GM23338 (cell line): ENCODE data around the gene PEPD. TPM values are rescaled to one million over a fixed set of nuclear protein-coding genes. Genes with fewer than 3 reads are reported as not detected.

Experiments
- ATAC-seq: fragments of 200-7000 bp; cut with Tn5 transposase; 3 replicates; pipeline ENCODE4 v1.9.1; 2020
- DNase-seq: peaks from one replicate; pipeline ENCODE4 v3.0.0-alpha.2; 2015; ENCODE audit warnings: low spot score
- H2AFZ ChIP-seq: fragments of 200-600 bp; sonication (generic); 2 replicates; pipeline ENCODE4 v1.8.0; 2016; ENCODE audit warnings: antibody characterized with exemption, mild to moderate bottlenecking, moderate library complexity
- H3F3A ChIP-seq: fragments of 200-600 bp; sonication (generic); replicated peaks from 2 replicates; pipeline ENCODE4 v1.8.0; 2017; ENCODE audit warnings: antibody characterized with exemption, mixed run types, low read depth
- H3K27ac ChIP-seq: fragments of 200-600 bp; sonication (generic); 2 replicates; pipeline ENCODE4 v1.6.1; 2016; ENCODE audit warnings: low read depth
- H3K27me3 ChIP-seq: fragments of 200-600 bp; sonication (generic); 2 replicates; pipeline ENCODE4 v1.8.0; 2016; ENCODE audit warnings: mild to moderate bottlenecking, mixed run types, moderate library complexity; ENCODE audit not compliant: insufficient read depth
- H3K36me3 ChIP-seq: fragments of 200-600 bp; sonication (generic); 2 replicates; pipeline ENCODE4 v1.8.0; 2016; ENCODE audit warnings: mild to moderate bottlenecking; ENCODE audit not compliant: insufficient read depth
- H3K4me1 ChIP-seq: fragments of 200-600 bp; sonication (generic); 2 replicates; pipeline ENCODE4 v1.8.0; 2016; ENCODE audit warnings: mild to moderate bottlenecking, moderate library complexity; ENCODE audit not compliant: insufficient read depth
- H3K4me2 ChIP-seq: fragments of 200-600 bp; sonication (generic); 2 replicates; pipeline ENCODE4 v1.7.1; 2017; ENCODE audit warnings: mixed run types
- H3K4me3 ChIP-seq: fragments of 200-600 bp; sonication (generic); 2 replicates; pipeline ENCODE4 v1.6.1; 2016; ENCODE audit warnings: mixed run types
- H3K79me2 ChIP-seq: fragments of 200-600 bp; sonication (generic); replicated peaks from 2 replicates; pipeline ENCODE4 v1.8.0; 2017; ENCODE audit warnings: mild to moderate bottlenecking; ENCODE audit not compliant: insufficient read depth
- H3K9me2 ChIP-seq: fragments of 200-600 bp; sonication (generic); 2 replicates; pipeline ENCODE4 v1.8.0; 2017; ENCODE audit not compliant: insufficient read depth
- H4K20me1 ChIP-seq: fragments of 200-600 bp; sonication (generic); replicated peaks from 2 replicates; pipeline ENCODE4 v1.8.0; 2017; ENCODE audit warnings: mild to moderate bottlenecking; ENCODE audit not compliant: insufficient read depth
- H3K27ac Mint-ChIP-seq: 2 replicates; pipeline ENCODE4 v1.8.0; 2020; ENCODE audit warnings: inconsistent platforms, mild to moderate bottlenecking, moderate library complexity, mixed read lengths
- H3K27me3 Mint-ChIP-seq: 3 replicates; pipeline ENCODE4 v1.8.0; 2022; ENCODE audit warnings: low read depth, mild to moderate bottlenecking, moderate library complexity, mixed read lengths, inconsistent platforms; ENCODE audit not compliant: insufficient read depth, poor library complexity
- H3K36me3 Mint-ChIP-seq: 3 replicates; pipeline ENCODE4 v1.8.0; 2021; ENCODE audit warnings: low read depth, mild to moderate bottlenecking, inconsistent platforms, moderate library complexity, mixed read lengths
- H3K4me1 Mint-ChIP-seq: 3 replicates; pipeline ENCODE4 v1.8.0; 2020; ENCODE audit warnings: mild to moderate bottlenecking, inconsistent platforms, mixed read lengths
- H3K4me3 Mint-ChIP-seq: 3 replicates; pipeline ENCODE4 v1.8.0; 2021; ENCODE audit warnings: moderate library complexity, mild to moderate bottlenecking, inconsistent platforms, mixed read lengths
- H3K9me3 Mint-ChIP-seq: 3 replicates; pipeline ENCODE4 v1.8.0; 2020; ENCODE audit warnings: moderate library complexity, mild to moderate bottlenecking, inconsistent platforms, mixed read lengths
- CREB1 ChIP-seq: fragments of 250-450 bp; sonication (Bioruptor Pico); IDR thresholded peaks from 2 replicates; pipeline ENCODE4 v1.5.0; 2020; ENCODE audit warnings: low read depth, mild to moderate bottlenecking, moderate library complexity
- CTCF ChIP-seq, 2 experiments: fragments of 200-600 bp in 1 of 2; sonication (generic) in 1 of 2; conservative IDR thresholded peaks; 2 replicates each; pipeline versions ENCODE4 v1.5.1 to v1.6.1; 2016 to 2017; ENCODE audit warnings: antibody characterized with exemption in 2 of 2, low read depth in 2 of 2, mild to moderate bottlenecking in 2 of 2, moderate library complexity in 1 of 2
- EZH2 ChIP-seq: fragments of 200-600 bp; sonication (generic); IDR thresholded peaks from one replicate; pipeline ENCODE4 v1.8.0; 2017; ENCODE audit warnings: antibody characterized with exemption, mild to moderate bottlenecking, low read depth; ENCODE audit not compliant: unreplicated experiment
- EZH2phosphoT487 ChIP-seq: fragments of 200-600 bp; sonication (generic); IDR thresholded peaks from one replicate; pipeline ENCODE4 v1.8.1; 2018; ENCODE audit warnings: antibody characterized with exemption; ENCODE audit not compliant: unreplicated experiment
- JUNB ChIP-seq: IDR thresholded peaks from one replicate; pipeline ENCODE4 v1.6.1; 2016; ENCODE audit warnings: antibody characterized with exemption; ENCODE audit not compliant: unreplicated experiment
- NANOG ChIP-seq: IDR thresholded peaks from 2 replicates; pipeline ENCODE4 v1.6.1; 2016; ENCODE audit warnings: antibody characterized with exemption, borderline replicate concordance
- POLR2AphosphoS5 ChIP-seq: IDR thresholded peaks from 2 replicates; pipeline ENCODE4 v1.6.1; 2016; ENCODE audit warnings: antibody characterized with exemption, low read depth
- STAT1 ChIP-seq: IDR thresholded peaks from one replicate; pipeline ENCODE4 v1.6.1; 2016; ENCODE audit warnings: antibody characterized with exemption; ENCODE audit not compliant: unreplicated experiment
- ZNF114 ChIP-seq: fragments of 250-450 bp; sonication (Bioruptor Pico); IDR thresholded peaks from 2 replicates; pipeline ENCODE4 v1.5.0; 2020; ENCODE audit warnings: mild to moderate bottlenecking, moderate library complexity
- ZNF331 ChIP-seq: fragments of 250-450 bp; sonication (Bioruptor Pico); IDR thresholded peaks from 2 replicates; pipeline ENCODE4 v1.5.0; 2020; ENCODE audit warnings: low read depth, mild to moderate bottlenecking, moderate library complexity
- ZNF462 ChIP-seq: fragments of 250-450 bp; sonication (Bioruptor Pico); IDR thresholded peaks from 2 replicates; pipeline ENCODE4 v1.5.0; 2020; ENCODE audit warnings: mild to moderate bottlenecking, moderate library complexity
- polyA plus RNA-seq: library from polyadenylated mRNA; unstranded; fragments of >200 nt; fragmentation: Nextera tagmentation; extraction: Ambion mirVana; gene quantifications from 2 replicates; pipeline ENCODE4 v1.2.1, GENCODE V29; 2016
- total RNA-seq: library from RNA; depleted of rRNA; stranded (reverse); fragments of >200 nt; shearing (Covaris generic); gene quantifications from 2 replicates; pipeline ENCODE4 v1.2.3, GENCODE V29; 2014
- TF ChIP-seq, protein P1 (sequence below): IDR thresholded peaks from 2 replicates; pipeline ENCODE4 v1.6.1; 2016; ENCODE audit warnings: antibody characterized with exemption
- TF ChIP-seq, protein P2 (sequence below): IDR thresholded peaks from one replicate; pipeline ENCODE4 v1.6.1; 2018; ENCODE audit warnings: antibody characterized with exemption; ENCODE audit not compliant: unreplicated experiment

PEPD gene
- total and polyA plus RNA-seq, 2 experiments from 2014 or later, result 81.7 to 89.2 TPM

DNA sequence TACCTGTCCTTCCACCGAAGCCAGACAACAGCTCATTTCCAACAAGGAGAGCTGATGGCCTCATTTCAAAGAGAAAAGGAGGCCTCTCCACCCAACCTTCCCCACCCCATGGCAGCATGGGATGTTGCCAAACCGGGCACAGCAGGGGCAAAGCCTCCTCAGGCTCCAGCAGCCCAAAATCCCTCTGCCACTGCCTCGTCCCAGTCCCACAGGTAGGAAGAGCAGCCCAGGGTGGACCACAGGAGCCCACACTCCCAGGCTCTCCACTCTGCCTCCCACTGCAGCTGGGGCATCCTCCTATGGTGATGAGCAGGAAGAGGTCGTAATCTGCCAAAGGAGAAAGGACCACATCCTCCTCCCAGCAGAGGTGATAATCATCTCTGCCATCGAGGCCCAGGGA, 50.9 kb downstream of the PEPD start:
- Mint-ChIP-seq H3K9me3 (no peaks in the 10 kb centered on the region), H3K36me3 (peaks cover 2% of the 10 kb centered on the region; the same call in 1 of the 3 replicates), H3K27ac (peak overlapping the region; percentile 44; the same call in 1 of the 2 replicates), H3K27me3 (peaks cover 1% of the 10 kb centered on the region), H3K4me3 (no peak overlapping the region), H3K4me1 (peaks cover 6% of the 10 kb centered on the region; the same call in 1 of the 3 replicates)
- no peak overlapping the region for H3K4me3 ChIP-seq
- ATAC-seq (no peak), DNase-seq (no peak)
- H3K36me3 ChIP-seq, result no peaks in the 10 kb centered on the region
- no peak for TF ChIP-seq STAT1
- no peak for TF ChIP-seq NANOG
- no peak for TF ChIP-seq JUNB
- TF ChIP-seq ZNF462, result no peak
- TF ChIP-seq, protein P1, sequence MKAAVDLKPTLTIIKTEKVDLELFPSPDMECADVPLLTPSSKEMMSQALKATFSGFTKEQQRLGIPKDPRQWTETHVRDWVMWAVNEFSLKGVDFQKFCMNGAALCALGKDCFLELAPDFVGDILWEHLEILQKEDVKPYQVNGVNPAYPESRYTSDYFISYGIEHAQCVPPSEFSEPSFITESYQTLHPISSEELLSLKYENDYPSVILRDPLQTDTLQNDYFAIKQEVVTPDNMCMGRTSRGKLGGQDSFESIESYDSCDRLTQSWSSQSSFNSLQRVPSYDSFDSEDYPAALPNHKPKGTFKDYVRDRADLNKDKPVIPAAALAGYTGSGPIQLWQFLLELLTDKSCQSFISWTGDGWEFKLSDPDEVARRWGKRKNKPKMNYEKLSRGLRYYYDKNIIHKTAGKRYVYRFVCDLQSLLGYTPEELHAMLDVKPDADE, result no peak
- TF ChIP-seq CTCF (conservative IDR thresholded peaks at IDR 0.05; ENCODE audit: low read depth in 2 of 2), result no peak
- TF ChIP-seq CREB1 (CRISPR knock-in tag), result no peak
- no peak for TF ChIP-seq ZNF114 (CRISPR knock-in tag)
- no peak for TF ChIP-seq EZH2
- no peak for TF ChIP-seq EZH2phosphoT487
- TF ChIP-seq, protein P2, sequence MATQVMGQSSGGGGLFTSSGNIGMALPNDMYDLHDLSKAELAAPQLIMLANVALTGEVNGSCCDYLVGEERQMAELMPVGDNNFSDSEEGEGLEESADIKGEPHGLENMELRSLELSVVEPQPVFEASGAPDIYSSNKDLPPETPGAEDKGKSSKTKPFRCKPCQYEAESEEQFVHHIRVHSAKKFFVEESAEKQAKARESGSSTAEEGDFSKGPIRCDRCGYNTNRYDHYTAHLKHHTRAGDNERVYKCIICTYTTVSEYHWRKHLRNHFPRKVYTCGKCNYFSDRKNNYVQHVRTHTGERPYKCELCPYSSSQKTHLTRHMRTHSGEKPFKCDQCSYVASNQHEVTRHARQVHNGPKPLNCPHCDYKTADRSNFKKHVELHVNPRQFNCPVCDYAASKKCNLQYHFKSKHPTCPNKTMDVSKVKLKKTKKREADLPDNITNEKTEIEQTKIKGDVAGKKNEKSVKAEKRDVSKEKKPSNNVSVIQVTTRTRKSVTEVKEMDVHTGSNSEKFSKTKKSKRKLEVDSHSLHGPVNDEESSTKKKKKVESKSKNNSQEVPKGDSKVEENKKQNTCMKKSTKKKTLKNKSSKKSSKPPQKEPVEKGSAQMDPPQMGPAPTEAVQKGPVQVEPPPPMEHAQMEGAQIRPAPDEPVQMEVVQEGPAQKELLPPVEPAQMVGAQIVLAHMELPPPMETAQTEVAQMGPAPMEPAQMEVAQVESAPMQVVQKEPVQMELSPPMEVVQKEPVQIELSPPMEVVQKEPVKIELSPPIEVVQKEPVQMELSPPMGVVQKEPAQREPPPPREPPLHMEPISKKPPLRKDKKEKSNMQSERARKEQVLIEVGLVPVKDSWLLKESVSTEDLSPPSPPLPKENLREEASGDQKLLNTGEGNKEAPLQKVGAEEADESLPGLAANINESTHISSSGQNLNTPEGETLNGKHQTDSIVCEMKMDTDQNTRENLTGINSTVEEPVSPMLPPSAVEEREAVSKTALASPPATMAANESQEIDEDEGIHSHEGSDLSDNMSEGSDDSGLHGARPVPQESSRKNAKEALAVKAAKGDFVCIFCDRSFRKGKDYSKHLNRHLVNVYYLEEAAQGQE, result no peak
- TF ChIP-seq POLR2AphosphoS5, result no peak
- no peak for TF ChIP-seq ZNF331 (CRISPR knock-in tag)
- H3K4me1 ChIP-seq, result no peaks in the 10 kb centered on the region
- no peak overlapping the region for H3K4me2 ChIP-seq
- H3K27me3 ChIP-seq, result no peaks in the 10 kb centered on the region
- H3K9me2 ChIP-seq, result no peaks in the 10 kb centered on the region
- no peaks in the 10 kb centered on the region for H3F3A ChIP-seq
- H3K27ac ChIP-seq, result no peak overlapping the region
- H3K79me2 ChIP-seq, result no peaks in the 10 kb centered on the region
- no peaks in the 10 kb centered on the region; the same call in 1 of the 2 replicates for H4K20me1 ChIP-seq
- H2AFZ ChIP-seq, result no peak overlapping the region
